ENCODE results near the gene TAL1. TPM values are rescaled to one million over a fixed set of nuclear protein-coding genes. Genes with fewer than 3 reads are reported as not detected.

Gene TAL1
- total and polyA plus RNA-seq, 2 of the 13 experiments (the other 11 are each of a cell fraction or from before 2014, with no cell fraction given): 0.05 TPM; not detected in 1

- Histone ChIP-seq H3K4me3 (replicated peaks in 1 of 3; ENCODE audit: insufficient read depth in 1 of 3, low read depth in 2 of 3, low read length in 3 of 3) (no peak overlapping the region), H3K9me3 (ENCODE audit: low read length) (no peaks in the 10 kb centered on the region), H2AFZ (ENCODE audit: low read length) (no peak overlapping the region), H3K27ac (ENCODE audit: extremely low read length, insufficient read depth, low read length) (no peak overlapping the region), H3K9ac (ENCODE audit: insufficient read depth, low read depth, low read length) (no peak overlapping the region), H4K20me1 (ENCODE audit: insufficient read depth, low read length) (no peaks in the 10 kb centered on the region), H3K79me2 (ENCODE audit: insufficient read depth, low read length) (no peaks in the 10 kb centered on the region), H3K4me2 (ENCODE audit: low read depth, low read length) (no peak overlapping the region), H3K36me3 (replicated peaks in 1 of 2; ENCODE audit: control insufficient read depth in 1 of 2, insufficient read depth in 2 of 2, low read length in 2 of 2) (no peaks in the 10 kb centered on the region), H3K27me3 (ENCODE audit: control insufficient read depth in 1 of 2, insufficient read depth in 2 of 2, low read length in 2 of 2) (peaks cover 5 to 51% of the 10 kb centered on the region in 2 experiments; a peak in 3 of 5 replicates), H3K4me1 (ENCODE audit: insufficient read depth, low read length) (peaks cover 54% of the 10 kb centered on the region)
- ChIA-PET CTCF (ENCODE audit: low intra/inter-chr PET ratio, low total read pairs) (no interaction called here), POLR2A (no interaction called here)
- intact Hi-C loops (cut with micrococcal nuclease; ENCODE audit: unreplicated experiment) (no loop called here), in situ Hi-C loops (cut with HindIII; ENCODE audit: extremely low pct_ligation_motif_present, low pct_unique_long_range_greater_than_20kb) (no loop called here)
- BruUV-seq (replicated peaks): no TSS peak
- DNase-seq (ENCODE audit: low spot score) (no peak), FAIRE-seq (no peak), ATAC-seq (no peak)
- WGBS (ENCODE audit: low lambda C conversion rate): 37% methylated on average over 3 of the region's 3 CpGs
- TF ChIP-seq ZNF672 (CRISPR knock-in tag; IDR thresholded peaks at IDR 0.05) (no peak), FUBP1 (CRISPR knock-in tag; IDR thresholded peaks at IDR 0.05; ENCODE audit: borderline replicate concordance) (no peak), DNMT1 (CRISPR knock-in tag; IDR thresholded peaks at IDR 0.05) (no peak), ZNF451 (CRISPR knock-in tag; IDR thresholded peaks at IDR 0.05) (no peak), SUZ12 (IDR thresholded peaks at IDR 0.05; ENCODE audit: low read depth, low read length) (no peak), ATF2 (CRISPR knock-in tag; IDR thresholded peaks at IDR 0.05) (no peak), ZNF142 (CRISPR knock-in tag; IDR thresholded peaks at IDR 0.05) (no peak), ZNF224 (CRISPR knock-in tag; IDR thresholded peaks at IDR 0.05) (no peak), CTCF (CRISPR knock-in tag; IDR thresholded peaks at IDR 0.05) (no peak), ZNF549 (CRISPR knock-in tag; IDR thresholded peaks at IDR 0.05) (no peak), ZNF24 (IDR thresholded peaks at IDR 0.05) (no peak), GRHL1 (CRISPR knock-in tag; conservative IDR thresholded peaks at IDR 0.05) (no peak)
These were observed 17.5 kb downstream of the TAL1 start for GRCh38 chr1:47214549-47214948.
